ENCODE results near the gene FIGN. TPM values are rescaled to one million over a fixed set of nuclear protein-coding genes. Genes with fewer than 3 reads are reported as not detected.

FIGN gene
- total RNA-seq, 3 donors from 2014 or later: not detected

GRCh38 chr2:163649080-163649479, 86.7 kb downstream of the FIGN start:
- no peak for DNase-seq
- ATAC-seq: no peak
- no peaks in the 10 kb centered on the region for H3K27me3 Mint-ChIP-seq (ENCODE audit: low read depth)
- H3K36me3 Mint-ChIP-seq (ENCODE audit: insufficient read depth): no peaks in the 10 kb centered on the region
- H3K4me3 Mint-ChIP-seq: no peak overlapping the region
- peaks cover 5% of the 10 kb centered on the region for H3K9me3 Mint-ChIP-seq
- H3K4me1 Mint-ChIP-seq (ENCODE audit: low read depth): no peaks in the 10 kb centered on the region

- peaks cover 5% of the 10 kb centered on the region for H3K9me3 Mint-ChIP-seq
- no peaks in the 10 kb centered on the region for H3K27me3 Mint-ChIP-seq (ENCODE audit: low read depth)
- no peak overlapping the region for H3K4me3 Mint-ChIP-seq
- no peaks in the 10 kb centered on the region for H3K4me1 Mint-ChIP-seq (ENCODE audit: low read depth)
- no peaks in the 10 kb centered on the region for H3K36me3 Mint-ChIP-seq (ENCODE audit: insufficient read depth)
- ATAC-seq (no peak), DNase-seq (no peak)
Measured at GRCh38 chr2:163647300-163647699, 88.5 kb downstream of the FIGN start.

GRCh38 chr2:163646687-163647086, 89.1 kb downstream of the FIGN start:
- H3K9me3 Mint-ChIP-seq: peaks cover 5% of the 10 kb centered on the region
- no peak overlapping the region for H3K4me3 Mint-ChIP-seq
- no peak for ATAC-seq
- H3K36me3 Mint-ChIP-seq (ENCODE audit: insufficient read depth): no peaks in the 10 kb centered on the region
- H3K4me1 Mint-ChIP-seq (ENCODE audit: low read depth): no peaks in the 10 kb centered on the region
- no peak for DNase-seq
- H3K27me3 Mint-ChIP-seq (ENCODE audit: low read depth): no peaks in the 10 kb centered on the region

GRCh38 chr2:163644238-163644637, 91.6 kb downstream of the FIGN start:
- no peak for DNase-seq
- no peak overlapping the region for H3K4me3 Mint-ChIP-seq
- no peak for ATAC-seq
- no peaks in the 10 kb centered on the region for H3K27me3 Mint-ChIP-seq (ENCODE audit: low read depth)
- no peaks in the 10 kb centered on the region for H3K4me1 Mint-ChIP-seq (ENCODE audit: low read depth)
- H3K9me3 Mint-ChIP-seq: peaks cover 5% of the 10 kb centered on the region
- no peaks in the 10 kb centered on the region for H3K36me3 Mint-ChIP-seq (ENCODE audit: insufficient read depth)

GRCh38 chr2:163641986-163642385, 93.8 kb downstream of the FIGN start:
- H3K4me1 Mint-ChIP-seq (ENCODE audit: low read depth): no peaks in the 10 kb centered on the region

GRCh38 chr2:163640542-163641193, 95.1 kb downstream of the FIGN start:
- DNase-seq (no peak), ATAC-seq (no peak)
- Mint-ChIP-seq H3K27me3 (ENCODE audit: low read depth) (no peaks in the 10 kb centered on the region), H3K9me3 (no peaks in the 10 kb centered on the region), H3K36me3 (ENCODE audit: insufficient read depth) (no peaks in the 10 kb centered on the region), H3K4me1 (ENCODE audit: low read depth) (no peaks in the 10 kb centered on the region), H3K4me3 (no peak overlapping the region)

More at GRCh38 chr2:163641986-163642385, 93.8 kb downstream of the FIGN start:
- no peak for DNase-seq
- no peaks in the 10 kb centered on the region for H3K27me3 Mint-ChIP-seq (ENCODE audit: low read depth)
- no peak overlapping the region for H3K4me3 Mint-ChIP-seq
- no peaks in the 10 kb centered on the region for H3K9me3 Mint-ChIP-seq
- no peaks in the 10 kb centered on the region for H3K36me3 Mint-ChIP-seq (ENCODE audit: insufficient read depth)
- no peak for ATAC-seq

GRCh38 chr2:163637871-163638270, 97.9 kb downstream of the FIGN start:
- no peaks in the 10 kb centered on the region for H3K9me3 Mint-ChIP-seq
- H3K4me3 Mint-ChIP-seq: no peak overlapping the region
- DNase-seq: no peak
- no peak for ATAC-seq
- H3K4me1 Mint-ChIP-seq (ENCODE audit: low read depth): no peaks in the 10 kb centered on the region
- H3K27me3 Mint-ChIP-seq (ENCODE audit: low read depth): no peaks in the 10 kb centered on the region
- H3K36me3 Mint-ChIP-seq (ENCODE audit: insufficient read depth): no peaks in the 10 kb centered on the region

- Mint-ChIP-seq H3K4me3 (no peak overlapping the region), H3K9me3 (no peaks in the 10 kb centered on the region), H3K36me3 (ENCODE audit: insufficient read depth) (no peaks in the 10 kb centered on the region), H3K27me3 (ENCODE audit: low read depth) (no peaks in the 10 kb centered on the region), H3K4me1 (ENCODE audit: low read depth) (no peaks in the 10 kb centered on the region)
- DNase-seq (no peak), ATAC-seq (no peak)
Measured at GRCh38 chr2:163633291-163633690, 102.5 kb downstream of the FIGN start.

- no peaks in the 10 kb centered on the region for H3K9me3 Mint-ChIP-seq
- H3K36me3 Mint-ChIP-seq (ENCODE audit: insufficient read depth): no peaks in the 10 kb centered on the region
- H3K4me1 Mint-ChIP-seq (ENCODE audit: low read depth): no peaks in the 10 kb centered on the region
- H3K4me3 Mint-ChIP-seq: no peak overlapping the region
- no peaks in the 10 kb centered on the region for H3K27me3 Mint-ChIP-seq (ENCODE audit: low read depth)
- no peak for ATAC-seq
- DNase-seq: no peak
Measured at GRCh38 chr2:163630836-163631235, 105.0 kb downstream of the FIGN start.

- H3K4me1 Mint-ChIP-seq (ENCODE audit: low read depth): no peaks in the 10 kb centered on the region
- DNase-seq: no peak
- H3K27me3 Mint-ChIP-seq (ENCODE audit: low read depth): no peaks in the 10 kb centered on the region
- H3K4me3 Mint-ChIP-seq: no peak overlapping the region
- no peaks in the 10 kb centered on the region for H3K36me3 Mint-ChIP-seq (ENCODE audit: insufficient read depth)
- no peak for ATAC-seq
- H3K9me3 Mint-ChIP-seq: no peaks in the 10 kb centered on the region
Measured at GRCh38 chr2:163626639-163627109, 109.1 kb downstream of the FIGN start.

- Mint-ChIP-seq H3K9me3 (no peaks in the 10 kb centered on the region), H3K27me3 (ENCODE audit: low read depth) (no peaks in the 10 kb centered on the region), H3K36me3 (ENCODE audit: insufficient read depth) (no peaks in the 10 kb centered on the region), H3K4me1 (ENCODE audit: low read depth) (no peaks in the 10 kb centered on the region), H3K4me3 (no peak overlapping the region)
- no peak for DNase-seq
- ATAC-seq: no peak
Measured at GRCh38 chr2:163626208-163626607, 109.6 kb downstream of the FIGN start.

- no peak overlapping the region for H3K4me3 Mint-ChIP-seq
- H3K9me3 Mint-ChIP-seq: no peaks in the 10 kb centered on the region
- H3K4me1 Mint-ChIP-seq (ENCODE audit: low read depth): no peaks in the 10 kb centered on the region
- no peak for DNase-seq
- no peaks in the 10 kb centered on the region for H3K36me3 Mint-ChIP-seq (ENCODE audit: insufficient read depth)
- no peaks in the 10 kb centered on the region for H3K27me3 Mint-ChIP-seq (ENCODE audit: low read depth)
- ATAC-seq: no peak
Measured at GRCh38 chr2:163625632-163626031, 110.2 kb downstream of the FIGN start.

- Mint-ChIP-seq H3K27me3 (ENCODE audit: low read depth) (no peaks in the 10 kb centered on the region), H3K9me3 (peaks cover 4% of the 10 kb centered on the region), H3K36me3 (ENCODE audit: insufficient read depth) (no peaks in the 10 kb centered on the region), H3K4me1 (ENCODE audit: low read depth) (no peaks in the 10 kb centered on the region), H3K4me3 (no peak overlapping the region)
- DNase-seq (no peak), ATAC-seq (no peak)
Measured at GRCh38 chr2:163621445-163622004, 114.3 kb downstream of the FIGN start.

- no peaks in the 10 kb centered on the region for H3K4me1 Mint-ChIP-seq (ENCODE audit: low read depth)
- H3K4me3 Mint-ChIP-seq: no peak overlapping the region
- no peaks in the 10 kb centered on the region for H3K27me3 Mint-ChIP-seq (ENCODE audit: low read depth)
- no peak for ATAC-seq
- no peaks in the 10 kb centered on the region for H3K36me3 Mint-ChIP-seq (ENCODE audit: insufficient read depth)
- no peak for DNase-seq
- H3K9me3 Mint-ChIP-seq: peaks cover 4% of the 10 kb centered on the region
Measured at GRCh38 chr2:163617517-163617916, 118.3 kb downstream of the FIGN start.

GRCh38 chr2:163613266-163613731, 122.5 kb downstream of the FIGN start:
- Mint-ChIP-seq H3K4me3 (no peak overlapping the region), H3K4me1 (ENCODE audit: low read depth) (no peaks in the 10 kb centered on the region), H3K27me3 (ENCODE audit: low read depth) (no peaks in the 10 kb centered on the region), H3K36me3 (ENCODE audit: insufficient read depth) (no peaks in the 10 kb centered on the region), H3K9me3 (no peaks in the 10 kb centered on the region)
- DNase-seq: no peak
- ATAC-seq: no peak

Measured in activated T-cell treated with anti-CD3 and anti-CD28 coated beads, Interleukin-2, amount 50 U/mL, for 4 hours (primary cell).